A673 (cell line): ENCODE results near the gene RBMS1. TPM values are rescaled to one million over a fixed set of nuclear protein-coding genes. Genes with fewer than 3 reads are reported as not detected.
A peak's percentile ranks its signal among the peaks of the same experiment; 100 is the strongest.

ENCODE experiments used
- BruUV-seq: library from RNA; stranded (reverse); fragments of 400-500 nt; replicated peaks from 2 replicates; lab custom pipeline; 2021; lab: Mats Ljungman, UMichigan
- CTCF ChIA-PET: fragments of 300-600 bp; sonication (Branson Sonifier 250); formaldehyde crosslinking; loops from one replicate; lab custom pipeline; 2022; ENCODE audit warnings: antibody characterized with exemption; lab: Charles Lee
- POLR2A ChIA-PET: fragments of 300-600 bp; sonication (Branson Sonifier 250); formaldehyde crosslinking; loops from one replicate; lab custom pipeline; 2022; ENCODE audit warnings: antibody characterized with exemption; ENCODE audit not compliant: low non-redundant PET; lab: Charles Lee
- DNase-seq: peaks from one replicate; pipeline ENCODE4 v3.0.0-alpha.2; 2015; ENCODE audit warnings: low spot score
- H3K27ac ChIP-seq: fragments of 200-600 bp; sonication (generic); 2 replicates; pipeline ENCODE4 v1.5.1; 2016; ENCODE audit warnings: mixed run types, low read depth, mild to moderate bottlenecking, mixed read lengths, antibody characterized with exemption, low read length; ENCODE audit not compliant: poor library complexity, severe bottlenecking
- H3K27me3 ChIP-seq: fragments of 200-600 bp; sonication (generic); replicated peaks from 2 replicates; pipeline ENCODE4 v1.6.1; 2017; ENCODE audit warnings: mixed run types, low read depth, mild to moderate bottlenecking, mixed read lengths, antibody characterized with exemption, low read length; ENCODE audit not compliant: insufficient read depth, poor library complexity
- H3K36me3 ChIP-seq: fragments of 200-600 bp; sonication (generic); 2 replicates; pipeline ENCODE4 v1.6.1; 2016; ENCODE audit warnings: mixed run types, mild to moderate bottlenecking, mixed read lengths, antibody characterized with exemption, low read length; ENCODE audit not compliant: insufficient read depth, poor library complexity, severe bottlenecking
- H3K4me1 ChIP-seq: fragments of 200-600 bp; sonication (generic); 2 replicates; pipeline ENCODE4 v1.6.1; 2017; ENCODE audit warnings: mixed run types, mild to moderate bottlenecking, mixed read lengths, antibody characterized with exemption, low read length; ENCODE audit not compliant: insufficient read depth, poor library complexity, severe bottlenecking
- H3K4me3 ChIP-seq: fragments of 200-600 bp; sonication (generic); 2 replicates; pipeline ENCODE4 v1.5.1; 2016; ENCODE audit warnings: low read depth, mixed run types, mild to moderate bottlenecking, mixed read lengths, low read length; ENCODE audit not compliant: poor library complexity, severe bottlenecking
- H3K9me3 ChIP-seq: fragments of 200-600 bp; sonication (generic); 2 replicates; pipeline ENCODE4 v1.6.1; 2016; ENCODE audit warnings: mixed run types, low read depth, mild to moderate bottlenecking, mixed read lengths, antibody characterized with exemption, low read length; ENCODE audit not compliant: poor library complexity, severe bottlenecking
- EZH2 ChIP-seq: fragments of 200-600 bp; sonication (generic); IDR thresholded peaks from 2 replicates; pipeline ENCODE4 v1.6.1; 2017; ENCODE audit warnings: borderline replicate concordance, low read depth, mild to moderate bottlenecking, mixed read lengths, antibody characterized with exemption, low read length; ENCODE audit not compliant: poor library complexity, severe bottlenecking
- intact Hi-C: fragments of 100-400 bp; cut with micrococcal nuclease; formaldehyde crosslinking; loops from one replicate; pipeline ENCODE4 v1.10.0; 2022; ENCODE audit not compliant: unreplicated experiment
- total RNA-seq: library from RNA; stranded (reverse); gene quantifications from 2 replicates; pipeline ENCODE4 v1.2.3, GENCODE V29; 2021
- TF ChIP-seq, protein P1 (sequence below): fragments of 300-800, 200-600 bp; sonication (generic); conservative IDR thresholded peaks from 2 replicates; pipeline ENCODE4 v1.5.1; 2017; ENCODE audit warnings: low read depth, mild to moderate bottlenecking, antibody characterized with exemption, low read length, moderate library complexity, mixed read lengths

RBMS1 gene
- total RNA-seq, 1 experiment from 2014 or later = 84.9 TPM

DNA sequence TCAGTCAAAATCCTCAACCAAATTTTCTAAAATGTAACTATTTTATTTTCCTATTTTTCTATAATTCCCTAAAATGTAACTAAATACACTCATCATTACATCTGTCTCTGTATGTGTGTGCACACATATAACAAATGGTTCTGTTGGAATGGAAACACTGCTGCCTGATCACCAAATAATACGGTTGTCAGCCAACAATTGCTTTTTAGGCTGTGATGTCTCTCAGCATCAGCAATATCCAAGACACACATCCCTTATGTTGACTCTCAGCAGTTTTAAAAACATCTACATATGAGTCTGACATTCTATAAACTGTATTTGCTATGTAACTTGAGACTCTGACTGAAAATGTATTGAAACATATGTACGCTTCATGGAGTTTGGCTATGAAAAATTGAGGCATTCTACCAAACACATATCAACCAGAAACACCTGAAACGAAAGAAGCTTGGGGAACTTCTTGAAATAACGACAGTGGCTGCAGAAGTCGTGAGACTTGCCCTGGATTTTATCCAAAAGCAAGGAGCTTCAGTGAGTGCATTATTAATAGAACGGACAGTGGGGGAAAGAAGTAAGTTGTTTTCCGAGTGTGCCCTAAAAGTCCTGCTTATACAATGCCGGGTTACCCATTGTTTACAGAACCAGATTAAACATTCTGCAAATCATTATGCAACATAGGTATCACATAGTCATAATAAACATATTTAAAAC, 183.3 kb downstream of the RBMS1 start:
- H3K4me1 ChIP-seq = no peaks in the 10 kb centered on the region
- no peak overlapping the region for H3K4me3 ChIP-seq
- H3K9me3 ChIP-seq = no peaks in the 10 kb centered on the region
- intact Hi-C loops = no loop called here
- TF ChIP-seq, protein P1, sequence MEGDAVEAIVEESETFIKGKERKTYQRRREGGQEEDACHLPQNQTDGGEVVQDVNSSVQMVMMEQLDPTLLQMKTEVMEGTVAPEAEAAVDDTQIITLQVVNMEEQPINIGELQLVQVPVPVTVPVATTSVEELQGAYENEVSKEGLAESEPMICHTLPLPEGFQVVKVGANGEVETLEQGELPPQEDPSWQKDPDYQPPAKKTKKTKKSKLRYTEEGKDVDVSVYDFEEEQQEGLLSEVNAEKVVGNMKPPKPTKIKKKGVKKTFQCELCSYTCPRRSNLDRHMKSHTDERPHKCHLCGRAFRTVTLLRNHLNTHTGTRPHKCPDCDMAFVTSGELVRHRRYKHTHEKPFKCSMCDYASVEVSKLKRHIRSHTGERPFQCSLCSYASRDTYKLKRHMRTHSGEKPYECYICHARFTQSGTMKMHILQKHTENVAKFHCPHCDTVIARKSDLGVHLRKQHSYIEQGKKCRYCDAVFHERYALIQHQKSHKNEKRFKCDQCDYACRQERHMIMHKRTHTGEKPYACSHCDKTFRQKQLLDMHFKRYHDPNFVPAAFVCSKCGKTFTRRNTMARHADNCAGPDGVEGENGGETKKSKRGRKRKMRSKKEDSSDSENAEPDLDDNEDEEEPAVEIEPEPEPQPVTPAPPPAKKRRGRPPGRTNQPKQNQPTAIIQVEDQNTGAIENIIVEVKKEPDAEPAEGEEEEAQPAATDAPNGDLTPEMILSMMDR = no peak
- no peak for TF ChIP-seq EZH2
- ChIA-PET CTCF (no interaction called here), POLR2A (no interaction called here)
- DNase-seq = no peak
- no peak overlapping the region for H3K27ac ChIP-seq
- BruUV-seq = no TSS peak
- no peaks in the 10 kb centered on the region for H3K27me3 ChIP-seq
- no peaks in the 10 kb centered on the region for H3K36me3 ChIP-seq

- no peaks in the 10 kb centered on the region for H3K4me1 ChIP-seq
- no peak overlapping the region for H3K4me3 ChIP-seq
- CTCF ChIA-PET = no interaction called here
- no peak overlapping the region for H3K27ac ChIP-seq
- DNase-seq = no peak
- no TSS peak for BruUV-seq
- no peaks in the 10 kb centered on the region for H3K36me3 ChIP-seq
- no peaks in the 10 kb centered on the region for H3K9me3 ChIP-seq
- TF ChIP-seq EZH2 = no peak
- TF ChIP-seq, protein P1 = no peak
- POLR2A ChIA-PET = no interaction called here
- intact Hi-C loops = no loop called here
- no peaks in the 10 kb centered on the region for H3K27me3 ChIP-seq
Measured at GRCh38 chr2:160309585-160309984, 184.0 kb downstream of the RBMS1 start.

DNA sequence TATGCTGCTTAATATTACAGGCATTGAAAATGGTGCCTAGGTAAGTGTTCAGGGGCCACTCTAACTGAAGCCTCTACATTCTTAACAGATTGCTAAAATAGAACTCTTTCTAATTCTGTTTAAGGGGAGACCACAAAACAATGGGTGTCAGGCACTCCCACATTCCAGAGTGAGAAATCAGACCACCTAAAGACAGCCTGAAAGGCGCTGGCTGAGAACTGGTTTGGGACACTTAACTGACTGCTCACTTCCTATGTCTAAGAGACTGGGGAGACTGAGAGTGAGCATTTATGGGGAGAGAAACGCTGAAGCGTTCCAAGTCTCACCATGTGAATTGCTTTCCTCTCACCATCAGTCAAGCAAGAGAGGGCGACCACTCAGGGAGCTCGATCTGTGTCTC, 184.7 kb downstream of the RBMS1 start:
- Histone ChIP-seq H3K9me3 (no peaks in the 10 kb centered on the region), H3K36me3 (no peaks in the 10 kb centered on the region), H3K4me3 (no peak overlapping the region), H3K27me3 (no peaks in the 10 kb centered on the region), H3K4me1 (no peaks in the 10 kb centered on the region), H3K27ac (no peak overlapping the region)
- TF ChIP-seq, protein P1 = no peak
- TF ChIP-seq EZH2 = no peak
- intact Hi-C loops = no loop called here
- POLR2A ChIA-PET = no interaction called here
- no TSS peak for BruUV-seq
- CTCF ChIA-PET = no interaction called here
- peak; percentile 18 for DNase-seq
